NCI-H2196 treated with DMSO at 0.1 percent for 48 hours (cell line): ENCODE measurements around the gene SEC22C.
"Not testable (repeated sequence)": the region's sequence is repeated elsewhere in the genome, so short reads cannot be mapped to it uniquely, and the experiment has no call there.

Source experiments
- DNase-seq: peaks from one replicate; lab custom pipeline; 2025; ENCODE audit not compliant: unreplicated experiment; lab: John Stamatoyannopoulos, UW

The SEC22C gene

DNA sequence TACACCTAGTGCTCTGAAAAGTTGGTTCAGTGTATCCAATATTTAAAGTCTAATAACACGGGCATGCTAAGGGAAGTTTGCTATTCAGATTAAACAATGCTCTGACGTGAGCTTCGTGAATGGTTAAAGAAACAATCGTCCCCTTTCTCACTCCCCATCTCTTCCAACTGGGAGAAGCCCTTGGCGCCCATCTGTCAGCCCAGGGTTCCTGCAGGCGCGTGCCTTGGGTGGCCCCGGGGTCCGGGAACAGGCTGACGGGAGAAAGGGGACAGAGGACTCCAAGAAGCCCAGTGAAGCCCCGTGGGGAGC lies 413 bp downstream of the SEC22C start:
- DNase-seq: no peak

DNA sequence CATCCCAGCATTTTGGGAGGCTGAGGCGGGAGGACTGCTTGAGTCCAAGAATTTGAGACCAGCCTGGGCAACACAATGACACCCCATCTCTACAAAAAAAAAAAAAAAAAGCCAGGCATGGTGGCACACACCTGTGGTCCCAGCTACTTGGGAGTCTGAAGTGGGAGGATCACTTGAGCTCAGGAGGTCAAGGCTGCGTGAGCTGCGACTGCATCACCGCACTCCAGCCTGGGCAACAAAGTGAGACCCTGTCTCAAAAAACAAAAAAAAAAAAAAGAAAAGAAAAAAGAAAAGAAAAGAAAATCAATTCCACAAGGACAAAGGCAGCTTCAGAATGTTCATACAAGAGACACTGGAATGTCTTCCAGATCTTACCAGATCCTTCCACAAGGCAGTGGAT lies 2.4 kb downstream of the SEC22C start:
- DNase-seq: not testable (repeated sequence)

DNA sequence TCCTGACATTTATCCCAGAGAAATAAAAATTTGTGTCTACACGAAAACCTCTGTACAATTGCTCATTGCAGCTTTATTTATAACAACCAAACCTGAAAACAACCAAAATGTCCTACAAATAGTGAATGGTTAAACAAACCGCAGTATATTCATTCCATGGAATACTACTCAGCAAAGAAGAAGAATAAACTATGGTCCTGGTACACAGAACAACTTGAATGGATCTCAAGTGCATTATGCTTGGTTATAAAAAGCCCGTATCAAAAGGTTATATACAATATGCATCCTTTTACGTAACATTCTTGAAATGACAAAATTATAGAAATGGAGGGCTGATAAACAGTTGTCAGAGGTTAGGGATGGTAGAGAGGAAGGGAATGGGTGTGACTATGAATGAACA lies 3.7 kb downstream of the SEC22C start:
- no peak for DNase-seq

DNA sequence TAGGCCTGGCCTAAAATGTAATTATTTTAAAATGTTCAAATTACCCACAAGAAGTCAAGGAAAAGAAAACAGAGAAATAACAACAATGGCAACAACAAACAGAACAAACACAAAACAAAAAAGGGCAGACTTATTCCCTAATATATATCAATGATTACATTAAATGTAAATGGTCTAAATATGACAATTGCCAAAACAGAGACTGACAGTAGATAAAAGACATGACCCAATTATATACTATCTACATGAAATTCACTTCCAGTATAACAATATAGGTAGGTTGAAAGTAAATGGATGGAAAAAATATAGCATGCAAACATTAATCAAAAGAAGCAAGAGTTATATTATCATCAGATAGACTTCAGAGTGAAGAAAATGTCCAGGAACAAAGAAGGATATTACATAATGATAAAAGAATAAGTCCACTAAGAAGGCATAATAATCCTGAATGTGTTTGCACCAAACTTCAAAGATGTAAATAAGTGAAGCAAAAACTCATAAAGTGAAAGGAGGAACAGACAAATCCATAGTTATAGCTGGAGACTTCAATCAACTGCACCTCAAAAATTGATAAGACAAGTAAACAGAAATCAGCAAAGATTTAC lies 6.5 kb downstream of the SEC22C start:
- no peak for DNase-seq

DNA sequence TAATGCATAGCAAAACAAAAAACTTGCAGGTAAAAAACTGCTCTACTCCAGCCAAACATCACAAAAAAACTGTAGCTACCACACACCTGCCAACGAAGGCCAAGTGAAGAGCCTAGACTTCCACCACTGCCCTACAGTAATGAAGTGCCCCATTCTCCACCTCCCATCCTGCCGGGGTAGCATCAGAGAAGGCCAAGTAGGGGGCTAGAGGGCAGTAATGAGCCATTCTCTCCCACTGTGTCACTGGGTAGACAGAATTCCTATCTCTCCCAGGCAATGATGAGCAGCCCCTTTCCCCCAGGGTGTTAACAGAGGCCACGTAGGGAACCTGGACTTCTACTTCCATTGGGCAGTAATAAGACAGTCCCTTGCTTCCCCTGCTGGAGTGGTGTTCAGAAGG lies 9.5 kb downstream of the SEC22C start:
- DNase-seq: no peak

DNA sequence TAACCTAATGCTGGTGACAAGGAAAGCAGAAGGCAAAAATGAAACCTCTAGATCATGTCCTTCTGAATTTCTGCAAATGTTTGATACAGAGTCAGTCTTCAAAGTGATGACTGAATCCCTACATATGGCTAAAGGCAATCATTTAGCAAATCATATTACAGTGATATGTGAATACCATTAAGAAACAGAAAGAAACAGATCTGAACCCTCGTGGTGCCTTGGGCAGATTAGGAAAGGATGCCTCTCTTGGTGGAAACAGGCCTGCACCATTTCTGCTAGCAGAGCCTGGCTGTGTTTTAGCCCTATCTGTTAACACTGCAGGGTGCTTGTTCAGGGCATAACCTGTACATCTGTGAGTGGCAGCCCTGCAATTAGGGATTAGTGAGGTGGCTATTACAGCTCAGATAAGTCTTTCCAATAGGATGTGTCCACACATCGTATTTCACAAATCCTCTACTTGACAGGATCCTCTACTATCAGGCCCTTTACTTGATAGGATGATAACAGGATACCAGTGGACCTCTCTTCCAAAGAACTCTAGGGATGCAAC lies 12.1 kb downstream of the SEC22C start:
- DNase-seq: no peak

DNA sequence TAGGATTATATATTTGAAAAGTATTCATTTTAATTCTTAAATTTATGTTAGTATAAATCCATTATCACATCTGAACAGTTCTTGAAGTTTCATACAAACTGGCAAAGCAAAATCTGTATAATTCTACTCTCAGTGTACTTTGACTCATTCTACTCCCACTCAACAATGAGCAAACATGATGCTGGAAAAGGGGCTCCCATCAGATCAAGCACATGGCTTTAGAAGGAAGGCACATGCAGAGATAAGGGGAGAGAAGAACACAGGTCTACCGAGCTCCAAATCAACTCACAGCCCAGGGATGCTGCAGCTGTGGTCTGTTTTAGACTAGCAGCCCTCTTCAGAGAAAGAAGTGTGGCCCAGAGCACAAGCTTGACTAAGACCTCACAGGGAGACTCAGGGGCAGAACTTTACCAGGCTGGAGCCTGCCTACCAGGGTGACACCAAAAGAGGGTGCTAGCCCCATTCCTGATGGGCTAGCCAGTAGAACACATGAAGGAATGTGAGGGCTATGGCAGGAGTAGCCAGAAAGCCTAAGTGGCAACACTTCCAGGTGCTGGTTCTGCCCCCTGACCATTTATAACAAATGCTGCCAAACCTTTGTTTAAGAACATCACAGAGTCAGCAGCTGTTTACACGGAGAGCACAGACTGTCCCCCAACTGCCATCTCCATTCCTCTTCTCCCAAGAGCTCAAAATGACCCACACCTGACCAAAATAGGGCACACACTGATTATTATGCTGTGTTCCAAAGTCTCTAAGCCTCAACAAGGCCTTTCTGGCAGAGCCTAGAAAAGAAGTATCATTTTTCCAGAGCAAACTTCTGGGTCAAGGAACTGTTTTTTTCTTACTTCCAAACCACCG lies 19.5 kb downstream of the SEC22C start:
- DNase-seq: no peak

DNA sequence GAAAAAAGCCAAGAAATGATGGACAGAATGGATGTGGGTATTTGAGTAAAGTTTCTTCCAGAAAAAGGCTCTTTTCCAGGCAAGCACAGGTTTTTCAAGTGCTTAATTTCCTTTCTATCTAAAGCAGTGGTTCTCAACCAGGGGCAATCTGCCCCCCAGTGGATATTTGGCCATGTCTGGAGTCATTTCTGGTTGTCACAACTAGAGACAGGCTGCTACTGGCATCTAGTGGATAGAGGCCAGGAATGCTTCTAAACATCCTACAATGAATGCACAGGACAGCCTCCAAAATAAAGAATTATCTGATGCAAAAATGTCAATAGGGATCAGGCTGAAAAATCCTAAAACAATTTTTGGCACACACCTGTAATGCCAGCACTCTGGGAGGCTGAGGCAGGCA lies 23.9 kb downstream of the SEC22C start:
- no peak for DNase-seq

DNA sequence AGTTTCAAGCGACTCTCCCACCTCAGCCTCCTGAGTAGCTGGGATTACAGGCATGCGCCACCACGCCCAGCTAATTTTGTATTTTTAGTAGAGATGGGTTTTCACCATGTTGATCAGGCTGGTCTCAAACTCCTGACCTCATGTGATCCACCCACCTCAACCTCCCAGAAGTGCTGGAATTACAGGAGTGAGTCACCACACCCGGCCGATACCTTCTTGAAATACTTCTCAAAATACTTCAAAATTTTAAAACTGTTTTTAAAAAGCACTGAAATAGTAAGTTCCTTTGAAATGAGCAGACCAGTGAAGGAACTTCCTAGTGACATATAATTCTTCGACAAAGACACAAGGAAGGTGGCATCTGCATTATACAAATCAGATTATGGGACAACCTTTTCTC lies 24.9 kb downstream of the SEC22C start:
- not testable (repeated sequence) for DNase-seq

DNA sequence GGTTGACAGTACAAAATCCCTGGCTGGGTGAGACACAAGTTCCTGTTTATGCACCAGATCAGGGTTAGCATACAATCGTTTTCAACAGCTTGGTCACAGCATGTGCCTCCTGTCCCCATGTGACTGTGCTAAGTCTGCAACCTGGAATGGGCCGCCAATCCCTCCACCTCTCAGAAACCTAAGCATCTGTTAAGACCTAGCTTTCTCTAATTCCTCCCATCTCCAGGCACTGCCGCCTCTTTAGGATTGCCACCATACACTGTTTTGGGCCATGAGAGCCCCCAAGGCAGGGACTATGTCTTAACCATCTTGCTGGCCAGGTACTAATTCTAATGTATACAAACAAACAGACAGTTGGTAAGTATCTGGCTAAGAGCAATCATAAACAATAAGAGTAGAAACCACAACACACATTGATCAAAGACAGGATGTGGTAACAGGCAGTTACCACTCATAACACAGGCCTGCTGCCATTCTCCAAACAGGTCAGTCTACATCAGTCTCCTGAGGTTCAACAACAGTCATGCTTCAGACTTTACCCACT lies 25.6 kb downstream of the SEC22C start:
- no peak for DNase-seq

DNA sequence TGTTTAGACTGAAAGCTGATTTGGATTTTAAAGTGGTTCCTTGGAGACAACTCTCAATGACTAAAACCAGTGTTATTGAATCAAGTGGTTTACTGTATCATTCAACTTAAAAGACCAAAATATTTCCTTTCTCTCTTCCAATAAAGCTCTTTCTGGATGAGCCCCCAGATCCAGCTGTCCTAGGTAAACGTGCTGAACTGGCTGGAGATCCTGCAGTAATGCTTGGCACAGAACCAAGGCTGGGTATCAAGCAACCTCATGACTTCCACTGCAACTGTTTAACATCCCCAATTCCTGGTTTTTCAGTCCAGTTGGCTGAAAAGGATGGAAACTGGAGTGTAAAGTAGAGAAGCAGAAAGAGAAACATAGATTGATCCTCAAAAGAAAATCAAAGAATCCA lies 28.9 kb downstream of the SEC22C start:
- DNase-seq: no peak

DNA sequence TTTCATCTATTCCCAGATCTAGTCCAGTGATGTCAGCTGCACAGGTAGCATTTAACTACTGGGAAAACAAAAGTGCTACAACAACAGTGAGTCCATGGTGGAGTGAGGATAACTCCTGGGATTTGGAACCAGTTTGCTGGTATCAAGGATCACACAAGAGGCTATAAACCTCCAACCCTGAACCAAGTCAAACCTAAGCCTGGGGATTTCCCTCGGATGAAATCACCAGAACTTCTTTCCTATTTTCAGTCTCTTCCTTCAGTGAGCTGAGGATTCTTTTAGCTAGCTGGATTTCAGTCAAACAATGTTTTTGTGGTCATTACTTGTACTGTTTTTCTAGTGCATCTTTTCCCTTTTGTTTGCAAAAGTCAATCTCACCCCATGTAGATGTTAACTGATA lies 31.5 kb downstream of the SEC22C start:
- no peak for DNase-seq

DNA sequence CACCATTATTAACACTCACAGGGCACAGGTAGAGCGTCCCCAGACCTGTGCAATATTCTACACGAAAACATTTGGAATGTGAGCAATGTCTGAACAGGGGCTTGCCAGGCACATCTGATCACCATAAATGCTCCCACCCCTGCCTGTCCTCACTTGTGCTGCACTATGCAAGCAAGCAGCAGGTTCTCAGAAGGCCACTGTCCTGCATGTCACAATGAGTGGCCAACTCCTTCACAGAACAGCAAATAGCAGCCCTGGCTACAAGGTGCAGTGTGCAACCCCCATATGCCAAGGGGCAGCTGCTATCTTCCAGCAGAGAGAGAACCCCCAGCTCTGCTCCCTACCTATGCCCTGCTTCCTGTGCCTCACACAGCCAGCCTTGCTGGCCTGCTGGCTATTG lies 32.6 kb downstream of the SEC22C start:
- DNase-seq: no peak

DNA sequence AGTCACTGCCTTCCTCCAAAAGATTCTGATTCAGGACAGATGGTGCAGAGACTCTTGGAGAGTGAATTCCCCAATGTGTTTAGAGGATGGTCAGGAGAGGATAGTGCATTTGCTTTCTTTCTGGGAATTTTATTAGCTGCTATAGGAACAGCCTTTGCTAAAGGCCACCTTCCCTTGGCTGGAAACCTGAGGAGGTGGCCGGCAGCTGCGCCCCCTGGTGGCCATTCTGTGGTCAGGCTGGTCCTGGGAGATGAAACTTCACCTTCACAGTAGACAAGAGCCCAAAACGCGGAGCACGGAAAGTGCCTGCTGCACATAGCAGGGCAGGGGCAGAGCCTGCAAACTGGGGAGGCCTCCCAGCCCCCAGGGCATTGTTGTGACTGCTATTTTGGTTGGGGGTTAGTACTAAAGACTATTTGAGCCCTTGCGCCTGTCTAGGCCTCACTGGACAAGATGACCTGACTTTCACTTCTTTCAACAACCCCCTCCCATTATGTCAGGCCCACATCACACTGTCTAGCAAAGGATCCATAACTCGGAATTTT lies 34.3 kb downstream of the SEC22C start:
- peak; percentile 10 for DNase-seq

DNA sequence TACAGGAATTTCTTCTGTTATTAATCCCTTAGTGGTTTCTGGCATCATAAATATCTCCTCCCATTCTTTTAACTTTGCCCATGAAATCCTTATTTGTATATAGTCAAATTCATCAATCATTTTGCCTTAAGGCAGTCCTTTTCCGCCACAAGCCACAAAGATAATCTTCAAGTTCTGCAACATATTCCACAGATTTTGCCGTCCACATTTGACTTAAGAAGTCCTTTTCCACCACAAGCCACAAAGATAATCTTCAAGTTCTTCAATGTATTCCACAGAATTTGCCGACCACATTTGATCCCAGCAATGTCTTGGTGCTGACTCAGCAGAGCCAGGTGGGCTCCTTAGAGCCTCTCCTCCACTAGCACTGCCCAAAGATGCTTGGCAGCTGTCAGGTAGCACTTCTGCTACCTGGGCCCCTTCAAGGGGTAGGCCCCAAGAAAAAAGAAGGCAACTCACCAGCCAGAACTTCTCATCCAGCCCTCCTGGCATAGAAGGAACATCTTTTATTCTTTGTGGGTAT lies 35.0 kb downstream of the SEC22C start:
- no peak for DNase-seq

DNA sequence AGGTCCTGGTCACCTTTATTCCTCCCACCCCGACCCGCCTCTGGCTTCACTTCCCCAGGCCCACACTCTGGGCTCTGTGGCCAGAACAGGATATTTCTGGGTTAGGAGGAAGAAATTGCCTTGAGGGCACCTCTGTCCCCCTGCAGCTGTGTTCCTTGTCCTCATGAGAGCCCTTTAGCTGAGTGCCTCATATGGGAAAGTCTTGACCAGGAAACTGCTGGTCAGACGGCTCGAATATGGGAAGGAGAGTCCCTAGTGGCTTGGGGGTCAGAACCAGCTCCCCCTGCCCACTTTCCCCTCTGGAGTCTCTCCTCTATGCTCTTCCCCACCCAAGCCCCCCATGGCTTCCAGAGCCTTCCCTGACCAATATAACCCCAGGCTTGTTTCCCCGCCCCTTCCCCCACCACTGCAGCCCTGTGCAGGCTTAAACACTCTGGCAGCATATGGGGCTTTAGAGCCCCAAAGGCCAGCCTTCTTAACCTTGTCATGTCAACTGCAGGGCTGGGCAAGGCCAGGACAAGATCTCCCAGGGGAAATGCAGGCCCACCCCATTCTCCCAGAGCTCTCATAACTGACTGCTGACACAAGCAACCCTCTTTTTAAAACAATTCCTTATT lies 36.4 kb downstream of the SEC22C start:
- no peak for DNase-seq

DNA sequence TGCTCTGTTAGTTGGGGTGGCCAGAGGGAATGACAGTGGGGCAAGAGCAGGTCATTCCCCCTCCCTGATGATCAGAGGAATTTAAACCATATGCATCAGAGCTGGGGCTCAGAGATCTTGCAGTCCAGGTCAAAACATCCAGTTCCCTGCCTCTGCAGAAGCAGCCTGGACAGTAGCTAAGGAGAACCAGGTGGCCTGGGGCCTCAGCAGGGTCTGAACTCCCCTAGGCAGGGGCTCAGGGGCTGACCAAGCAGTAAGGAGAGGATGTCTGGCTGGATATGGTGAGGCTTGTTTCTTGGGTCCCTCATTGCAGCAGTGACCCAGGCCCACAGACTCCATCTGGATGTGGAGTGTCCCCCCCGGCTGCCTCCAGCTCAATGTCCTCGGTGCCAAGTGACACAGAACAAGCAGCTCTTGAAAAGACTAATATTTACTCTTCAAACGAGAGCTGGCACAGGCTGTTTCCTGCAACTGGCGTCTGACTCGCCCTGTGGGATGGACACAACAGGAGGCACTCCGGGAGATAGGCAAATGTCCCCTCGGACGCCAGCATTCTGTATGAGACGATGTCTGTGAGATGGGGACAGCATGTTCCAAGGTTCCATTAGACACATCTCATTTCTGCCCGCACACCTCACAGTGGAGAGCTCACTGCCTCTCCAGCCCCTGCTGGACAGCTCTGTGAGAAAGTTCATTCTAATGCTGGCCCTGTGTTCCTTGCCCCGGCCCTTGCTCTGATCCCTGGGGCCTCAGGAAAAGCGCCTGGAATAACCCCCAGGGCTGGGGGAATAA lies 37.1 kb downstream of the SEC22C start:
- DNase-seq: peak; percentile 21

DNA sequence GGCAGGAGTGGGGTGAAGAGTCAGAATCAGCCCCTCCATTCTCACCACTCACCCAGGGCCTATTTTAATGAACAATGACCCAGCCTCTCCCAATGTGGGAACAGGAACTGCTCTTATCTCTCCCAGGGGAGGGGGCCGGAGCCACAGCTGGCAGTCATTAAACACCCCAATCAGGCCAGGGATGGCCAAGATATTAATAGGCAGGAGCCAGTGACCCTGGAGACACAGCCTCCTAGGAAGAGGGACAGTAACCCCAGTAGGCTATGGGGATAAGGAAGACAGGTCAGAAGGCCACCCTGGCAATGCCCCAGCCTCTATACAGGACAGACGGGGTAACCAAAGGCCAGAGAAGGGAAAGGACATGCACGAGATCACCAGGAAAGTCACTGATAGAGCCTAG lies 40.7 kb downstream of the SEC22C start:
- DNase-seq: no peak

DNA sequence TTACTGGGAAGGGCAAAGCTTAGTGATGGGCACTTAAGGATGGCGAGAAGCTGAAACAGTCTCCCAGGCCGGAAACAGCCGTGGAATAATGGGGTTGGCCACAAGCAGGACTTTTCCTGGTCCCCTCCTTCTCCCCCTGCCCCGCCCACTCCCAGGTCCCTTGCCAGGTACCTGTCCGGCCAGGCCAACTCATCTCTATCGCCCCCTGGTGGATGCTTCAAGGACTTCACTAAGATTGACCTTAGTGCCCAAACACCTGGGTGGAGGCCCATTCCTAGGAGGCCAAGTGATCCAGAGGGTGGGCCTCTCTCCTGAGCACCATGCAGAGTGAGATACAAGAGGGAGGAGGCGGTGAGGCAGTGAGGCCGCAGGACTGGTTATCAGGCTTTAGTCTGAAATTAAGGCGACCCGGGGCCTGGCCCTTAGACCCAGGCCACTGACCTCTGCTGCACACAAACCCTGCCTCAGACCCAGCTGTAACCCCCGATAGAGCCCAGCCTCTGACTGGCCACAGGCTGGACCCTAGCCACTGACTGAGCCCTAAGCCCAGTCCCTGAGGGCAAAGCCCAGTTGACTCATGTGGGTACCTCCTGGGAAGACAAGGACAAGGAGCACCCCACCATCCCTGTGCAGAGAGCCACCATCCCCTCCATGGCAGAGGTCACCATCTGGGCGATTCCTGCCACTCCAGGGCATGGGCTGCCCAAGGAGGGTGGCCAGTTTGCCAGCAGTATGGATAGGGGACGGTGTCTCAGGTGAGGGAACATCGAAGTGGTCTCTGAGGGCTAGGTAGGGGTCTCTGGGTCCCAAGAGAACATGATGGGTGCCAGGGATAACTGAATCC lies 41.7 kb downstream of the SEC22C start:
- no peak for DNase-seq

DNA sequence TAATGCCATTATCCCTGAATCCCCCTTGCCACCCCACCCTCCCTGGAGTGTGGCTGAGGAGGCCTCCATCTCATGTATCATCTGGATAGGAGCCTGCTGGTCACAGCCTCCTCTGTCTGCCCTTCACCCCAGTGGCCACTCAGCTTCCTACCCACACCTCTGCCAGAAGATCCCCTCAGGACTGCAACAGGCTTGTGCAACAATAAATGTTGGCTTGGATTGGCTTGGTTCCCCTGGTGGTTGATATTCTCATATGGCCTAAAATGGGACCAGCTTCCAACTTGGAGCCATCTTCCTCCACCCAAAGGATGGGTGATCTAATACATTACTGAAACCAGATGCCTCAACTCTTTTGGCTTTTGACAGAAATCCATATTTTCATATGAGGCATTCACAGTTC lies 44.4 kb downstream of the SEC22C start:
- DNase-seq: no peak
